Gastroesophageal sphincter (tissue), 4 donors: ENCODE measurements around the gene RTN4IP1. TPM values are rescaled to one million over a fixed set of nuclear protein-coding genes. Genes with fewer than 3 reads are reported as not detected.

Experiments
- ATAC-seq: fragments of 150-250 bp; one replicate; pipeline ENCODE4 v1.9.1; 2016; ENCODE audit warnings: mild to moderate bottlenecking, moderate library complexity
- H3K27ac ChIP-seq, 4 donors: fragments of 200-600 bp; sonication (generic) in 3 of 4; 1 replicate in 3 of 4; 2 replicates in 1 of 4; pipeline ENCODE4 v1.5.1; 2016 to 2019
- H3K27me3 ChIP-seq: fragments of 200-600 bp; sonication (generic); one replicate; pipeline ENCODE4 v1.5.1; 2019
- H3K36me3 ChIP-seq, 2 donors: fragments of 200-600 bp; sonication (generic); one replicate each; pipeline ENCODE4 v1.5.1; 2019; ENCODE audit warnings: control low read depth in 1 of 2
- H3K4me1 ChIP-seq, 3 donors: fragments of 200-600 bp; sonication (generic); 1 replicate in 2 of 3; 2 replicates in 1 of 3; pipeline ENCODE4 v1.5.1; 2016 to 2019; ENCODE audit warnings: control low read depth in 2 of 3
- H3K4me3 ChIP-seq, 2 donors: fragments of 200-600 bp; sonication (generic); one replicate each; pipeline ENCODE4 v1.5.1; 2019; ENCODE audit warnings: mild to moderate bottlenecking in 1 of 2, moderate library complexity in 1 of 2
- H3K9me3 ChIP-seq, 3 donors: fragments of 200-600 bp; sonication (generic); one replicate each; pipeline ENCODE4 v1.5.1; 2017 to 2019; ENCODE audit warnings: control low read depth in 2 of 3
- CTCF ChIP-seq, 4 experiments: fragments of 200-600 bp in 2 of 4; fragments of 450-650 bp in 2 of 4; sonication (generic) in 1 of 4; IDR thresholded peaks; one replicate each; pipeline ENCODE4 v1.5.1; 2017 to 2019; ENCODE audit warnings: antibody characterized with exemption in 4 of 4, mild to moderate bottlenecking in 2 of 4, moderate library complexity in 2 of 4
- EP300 ChIP-seq: sonication (generic); formaldehyde crosslinking; IDR thresholded peaks from one replicate; pipeline ENCODE4 v1.6.1; 2017; ENCODE audit warnings: antibody characterized with exemption, mild to moderate bottlenecking
- POLR2A ChIP-seq, 2 donors: fragments of 450-650 bp; IDR thresholded peaks; one replicate each; pipeline ENCODE4 v1.6.1; 2017; ENCODE audit warnings: antibody characterized with exemption in 2 of 2, mild to moderate bottlenecking in 2 of 2, moderate library complexity in 1 of 2
- POLR2AphosphoS5 ChIP-seq: sonication (generic); formaldehyde crosslinking; IDR thresholded peaks from one replicate; pipeline ENCODE4 v1.6.1; 2017; ENCODE audit warnings: antibody characterized with exemption
- WGBS, 2 donors: methylation state at CpG; one replicate each; pipeline ENCODE4 v1.1.5; 2018; ENCODE audit warnings: low coverage in 1 of 2; 5-methylcytosine and 5-hydroxymethylcytosine counted together
- total RNA-seq, 4 donors: library from RNA; depleted of rRNA; stranded (reverse); fragments of >200 nt; gene quantifications; one replicate each; pipeline ENCODE4 v1.1.0, GENCODE V29; 2016

RTN4IP1 gene
- total RNA-seq, 4 donors from 2014 or later: 2.3 to 5.3 (median 3.5) TPM

GRCh38 chr6:106614592-106615257 is 14.6 kb downstream of the RTN4IP1 start:
- no peak for ATAC-seq
- H3K36me3 ChIP-seq: peaks cover 0 to 49% of the 10 kb centered on the region in 2 donors
- H3K9me3 ChIP-seq: no peaks in the 10 kb centered on the region
- no peak overlapping the region for H3K27ac ChIP-seq
- no peak overlapping the region for H3K4me3 ChIP-seq
- H3K4me1 ChIP-seq: no peaks in the 10 kb centered on the region
- no peaks in the 10 kb centered on the region for H3K27me3 ChIP-seq
- no peak for TF ChIP-seq POLR2A (IDR thresholded peaks at IDR 0.05)
- no peak for TF ChIP-seq EP300
- no peak for TF ChIP-seq CTCF (IDR thresholded peaks at IDR 0.05)
- TF ChIP-seq POLR2AphosphoS5: no peak
- 69 to 81% methylated on average over 3 of the region's 3 CpGs for WGBS, 2 donors

GRCh38 chr6:106614166-106614565 is 15.1 kb downstream of the RTN4IP1 start:
- no peak for TF ChIP-seq POLR2A (IDR thresholded peaks at IDR 0.05)
- no peak for TF ChIP-seq EP300
- TF ChIP-seq CTCF (IDR thresholded peaks at IDR 0.05): no peak
- TF ChIP-seq POLR2AphosphoS5: no peak
- H3K4me1 ChIP-seq: no peaks in the 10 kb centered on the region

DNA sequence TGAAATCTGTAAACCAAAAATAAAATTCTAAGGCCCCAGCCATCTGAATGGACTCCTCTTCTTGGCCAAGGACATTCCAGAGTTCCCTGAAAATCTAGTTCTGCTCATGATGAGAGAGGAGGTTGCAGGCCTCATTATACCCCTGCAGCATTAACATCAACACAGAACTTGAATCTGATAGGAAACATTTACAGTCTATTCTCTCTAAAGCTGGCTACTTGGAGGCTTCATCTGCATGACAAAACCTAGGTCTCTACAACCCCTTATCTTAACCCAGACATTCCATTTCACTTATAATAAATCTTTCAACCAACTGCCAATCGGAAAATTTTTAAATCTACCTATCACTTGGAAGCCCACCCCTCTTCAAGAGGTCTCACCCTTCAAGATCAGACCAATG is 15.7 kb downstream of the RTN4IP1 start:
- Histone ChIP-seq H3K27me3 (no peaks in the 10 kb centered on the region), H3K4me1 (no peaks in the 10 kb centered on the region), H3K27ac (no peak overlapping the region), H3K4me3 (no peak overlapping the region), H3K36me3 (peaks cover 0 to 43% of the 10 kb centered on the region in 2 donors), H3K9me3 (no peaks in the 10 kb centered on the region)
- no peak for ATAC-seq
- WGBS, 2 donors: 80 to 91% methylated on average over 1 of the region's 1 CpG
- TF ChIP-seq CTCF (IDR thresholded peaks at IDR 0.05) (no peak), POLR2AphosphoS5 (no peak), POLR2A (IDR thresholded peaks at IDR 0.05) (no peak)

More at GRCh38 chr6:106614166-106614565, 15.1 kb downstream of the RTN4IP1 start:
- 45 to 75% methylated on average over 1 of the region's 1 CpG for WGBS, 2 donors
- ATAC-seq: no peak
- Histone ChIP-seq H3K36me3 (peaks cover 0 to 49% of the 10 kb centered on the region in 2 donors), H3K27me3 (no peaks in the 10 kb centered on the region), H3K9me3 (no peaks in the 10 kb centered on the region), H3K27ac (no peak overlapping the region), H3K4me3 (no peak overlapping the region)

- ATAC-seq: no peak
- TF ChIP-seq POLR2AphosphoS5 (no peak), CTCF (IDR thresholded peaks at IDR 0.05) (no peak), POLR2A (IDR thresholded peaks at IDR 0.05) (no peak), EP300 (no peak)
Measured at GRCh38 chr6:106612671-106613416, 16.5 kb downstream of the RTN4IP1 start.

More at GRCh38 chr6:106612671-106613416, 16.5 kb downstream of the RTN4IP1 start:
- no peaks in the 10 kb centered on the region for H3K27me3 ChIP-seq
- H3K4me1 ChIP-seq: no peaks in the 10 kb centered on the region
- no peak overlapping the region for H3K4me3 ChIP-seq
- H3K27ac ChIP-seq: no peak overlapping the region
- WGBS, 2 donors: 91 to 93% methylated on average over 8 of the region's 9 CpGs
- H3K36me3 ChIP-seq: peaks cover 0 to 40% of the 10 kb centered on the region in 2 donors
- H3K9me3 ChIP-seq: no peaks in the 10 kb centered on the region
